Mucosa of rectum (tissue), 2 donors: ENCODE measurements around the gene ATP5F1C.
"Not testable (repeated sequence)": the region's sequence is repeated elsewhere in the genome, so short reads cannot be mapped to it uniquely, and the experiment has no call there.

Source experiments
- H3K27ac ChIP-seq, 2 donors: one replicate each; pipeline ENCODE4 v1.7.0; 2013; ENCODE audit warnings: inconsistent platforms in 2 of 2, low read depth in 2 of 2, low read length in 2 of 2
- H3K27me3 ChIP-seq, 2 donors: one replicate each; pipeline ENCODE4 v1.7.0; 2013; ENCODE audit warnings: low read length in 2 of 2; ENCODE audit not compliant: control insufficient read depth in 2 of 2, insufficient read depth in 2 of 2
- H3K36me3 ChIP-seq, 2 donors: one replicate each; pipeline ENCODE4 v1.7.0; 2013; ENCODE audit warnings: low read length in 2 of 2; ENCODE audit not compliant: control insufficient read depth in 2 of 2, insufficient read depth in 2 of 2
- H3K4me1 ChIP-seq, 2 donors: one replicate each; pipeline ENCODE4 v1.7.0; 2013; ENCODE audit warnings: low read length in 2 of 2, mild to moderate bottlenecking in 1 of 2; ENCODE audit not compliant: control insufficient read depth in 2 of 2, insufficient read depth in 2 of 2
- H3K4me3 ChIP-seq, 2 donors: one replicate each; pipeline ENCODE4 v1.7.0; 2013; ENCODE audit warnings: low read length in 2 of 2
- H3K9ac ChIP-seq, 2 donors: one replicate each; pipeline ENCODE4 v1.7.0; 2013; ENCODE audit warnings: low read length in 2 of 2, low read depth in 1 of 2, mild to moderate bottlenecking in 1 of 2
- H3K9me3 ChIP-seq, 2 donors: one replicate each; pipeline ENCODE4 v1.7.0; 2013; ENCODE audit warnings: low read length in 2 of 2; ENCODE audit not compliant: control insufficient read depth in 2 of 2
- donor health status: healthy.
- donor health status: Normal muscosa, but diverticular disease.

Gene ATP5F1C

DNA sequence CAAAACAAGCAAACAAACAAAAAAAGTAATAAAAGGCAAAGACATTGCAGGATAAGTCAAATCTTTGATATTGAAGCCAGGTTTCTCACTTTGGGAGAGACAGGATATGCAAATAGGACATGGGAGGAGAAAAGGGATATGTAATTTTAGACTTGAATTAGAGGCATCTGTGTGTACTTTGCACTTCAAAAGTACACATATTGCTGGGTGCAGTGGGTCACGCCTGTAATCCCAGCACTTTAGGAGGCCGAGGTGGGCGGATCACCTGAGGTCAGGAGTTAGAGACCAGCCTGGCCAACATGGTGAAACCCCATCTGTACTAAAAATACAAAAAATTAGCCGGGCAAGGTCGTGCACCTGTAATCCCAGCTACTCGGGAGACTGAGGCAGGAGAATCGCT lies 23.8 kb downstream of the ATP5F1C start:
- not testable (repeated sequence) for H3K4me3 ChIP-seq

GRCh38 chr10:7813481-7813880 lies 25.5 kb downstream of the ATP5F1C start:
- Histone ChIP-seq H3K9me3 (no peaks in the 10 kb centered on the region), H3K27me3 (no peaks in the 10 kb centered on the region), H3K36me3 (no peaks in the 10 kb centered on the region), H3K4me3 (no peak overlapping the region), H3K9ac (no peak overlapping the region), H3K4me1 (peaks cover 7 to 8% of the 10 kb centered on the region in 2 donors), H3K27ac (no peak overlapping the region)

More for the DNA sequence above, 23.8 kb downstream of the ATP5F1C start:
- not testable (repeated sequence) for H3K27ac ChIP-seq, H3K9me3 ChIP-seq, H3K9ac ChIP-seq, H3K4me1 ChIP-seq, H3K27me3 ChIP-seq
- peaks cover 12% of the 10 kb centered on the region in 2 donors for H3K36me3 ChIP-seq

GRCh38 chr10:7817576-7817975 lies 29.6 kb downstream of the ATP5F1C start:
- peak overlapping the region; percentile 47 to 71 for H3K9ac ChIP-seq
- H3K9me3 ChIP-seq, result no peaks in the 10 kb centered on the region
- no peaks in the 10 kb centered on the region for H3K27me3 ChIP-seq
- peaks cover 9 to 14% of the 10 kb centered on the region in 2 donors for H3K4me1 ChIP-seq
- H3K36me3 ChIP-seq, result peaks cover 0 to 2% of the 10 kb centered on the region in 2 donors
- H3K27ac ChIP-seq, result no peak overlapping the region
- H3K4me3 ChIP-seq, result peak overlapping the region; percentile 90 to 94

- peak overlapping the region; percentile 47 to 71 for H3K9ac ChIP-seq
- H3K27ac ChIP-seq, result peak overlapping the region in 1 of 2 donors; percentile 21
- peak overlapping the region; percentile 90 to 94 for H3K4me3 ChIP-seq
- H3K9me3 ChIP-seq, result no peaks in the 10 kb centered on the region
- no peaks in the 10 kb centered on the region for H3K27me3 ChIP-seq
- H3K36me3 ChIP-seq, result peaks cover 0 to 2% of the 10 kb centered on the region in 2 donors
- peaks cover 9 to 14% of the 10 kb centered on the region in 2 donors for H3K4me1 ChIP-seq
Measured at GRCh38 chr10:7817984-7818294, 30.0 kb downstream of the ATP5F1C start.

DNA sequence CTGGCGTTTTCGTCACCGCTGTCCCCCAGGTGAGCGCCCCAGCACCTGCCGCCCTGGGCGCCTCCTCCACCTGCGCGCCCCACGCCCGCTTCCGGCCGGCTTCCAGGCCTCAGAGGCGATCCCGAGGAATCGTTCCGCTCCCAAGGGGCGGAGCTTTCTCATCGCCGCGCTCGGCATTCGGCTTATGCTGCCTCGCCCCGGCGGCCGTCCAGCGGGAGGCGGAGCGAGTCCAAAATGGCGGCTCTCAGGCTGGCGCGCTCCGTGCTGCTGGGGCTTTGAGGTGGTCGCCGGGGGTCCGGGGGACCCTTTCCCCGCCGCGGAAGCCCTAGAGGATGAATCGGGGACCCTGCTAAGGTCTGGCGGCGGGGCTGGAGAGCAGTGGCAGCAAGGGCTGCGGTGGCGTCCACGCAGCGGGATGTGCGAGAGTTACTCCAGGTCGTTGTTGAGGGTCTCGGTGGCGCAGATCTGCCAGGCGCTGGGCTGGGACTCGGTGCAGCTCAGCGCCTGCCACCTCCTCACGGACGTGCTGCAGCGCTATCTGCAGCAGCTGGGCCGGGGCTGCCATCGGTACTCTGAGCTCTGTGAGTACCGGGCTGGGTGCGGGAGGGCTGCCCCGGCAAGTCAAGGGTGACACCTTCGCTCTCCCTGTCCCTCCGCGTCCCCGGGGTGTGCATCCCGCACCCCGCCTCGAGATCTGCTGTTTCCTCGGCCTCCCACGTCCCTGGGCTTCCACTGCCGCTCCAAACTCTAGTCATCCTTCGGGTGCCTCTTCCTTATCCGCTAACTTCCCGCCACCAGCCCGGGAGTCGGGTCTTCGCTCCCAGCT lies 30.5 kb downstream of the ATP5F1C start, which contains the start of gene TAF3:
Gene TAF3, plus strand, starts transcription at position 211 of the 826 bp plus-strand sequence. Its CDS starts 205 bp downstream, at position 416.
- H3K36me3 ChIP-seq, result peaks cover 0 to 2% of the 10 kb centered on the region in 2 donors
- no peaks in the 10 kb centered on the region for H3K27me3 ChIP-seq
- peak within 1 kb of the TSS; percentile 68 to 71 for H3K9ac ChIP-seq
- peaks cover 9 to 14% of the 10 kb centered on the region in 2 donors for H3K4me1 ChIP-seq
- H3K27ac ChIP-seq, result peak within 1 kb of the TSS in 1 of 2 donors; percentile 53
- no peaks in the 10 kb centered on the region for H3K9me3 ChIP-seq
- peak within 1 kb of the TSS; percentile 90 to 94 for H3K4me3 ChIP-seq

DNA sequence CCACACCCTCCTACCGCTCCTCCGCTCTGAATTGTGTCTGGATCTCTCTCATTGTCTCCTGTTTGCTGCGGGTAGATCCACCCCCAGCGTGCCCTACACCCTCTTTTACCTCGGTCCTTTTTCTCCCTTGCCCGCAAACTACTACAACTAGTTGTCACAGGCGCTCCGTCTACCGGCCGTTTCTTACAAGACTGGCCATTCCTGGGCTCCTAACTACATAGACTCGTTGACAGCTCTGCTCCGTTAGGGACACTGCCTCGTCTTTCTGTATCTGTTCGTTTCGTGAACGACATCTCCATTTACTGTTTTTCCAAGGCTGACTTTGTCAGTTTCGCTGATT lies 31.1 kb downstream of the ATP5F1C start:
- H3K27ac ChIP-seq, result no peak overlapping the region
- peak overlapping the region; percentile 68 to 71 for H3K9ac ChIP-seq
- peaks cover 9 to 14% of the 10 kb centered on the region in 2 donors for H3K4me1 ChIP-seq
- peak overlapping the region; percentile 90 to 94 for H3K4me3 ChIP-seq
- no peaks in the 10 kb centered on the region for H3K27me3 ChIP-seq
- H3K36me3 ChIP-seq, result peaks cover 0 to 3% of the 10 kb centered on the region in 2 donors
- H3K9me3 ChIP-seq, result no peaks in the 10 kb centered on the region

- Histone ChIP-seq H3K36me3 (peaks cover 15 to 23% of the 10 kb centered on the region in 2 donors), H3K4me3 (no peak overlapping the region), H3K27me3 (no peaks in the 10 kb centered on the region), H3K4me1 (peaks cover 7 to 8% of the 10 kb centered on the region in 2 donors), H3K9me3 (no peaks in the 10 kb centered on the region), H3K27ac (no peak overlapping the region), H3K9ac (no peak overlapping the region)
Measured at GRCh38 chr10:7824251-7824650, 36.3 kb downstream of the ATP5F1C start.

GRCh38 chr10:7826971-7827370 lies 39.0 kb downstream of the ATP5F1C start:
- H3K4me1 ChIP-seq, result no peaks in the 10 kb centered on the region
- no peak overlapping the region for H3K27ac ChIP-seq
- H3K9ac ChIP-seq, result no peak overlapping the region
- no peaks in the 10 kb centered on the region for H3K9me3 ChIP-seq
- H3K36me3 ChIP-seq, result peaks cover 15 to 21% of the 10 kb centered on the region in 2 donors
- no peaks in the 10 kb centered on the region for H3K27me3 ChIP-seq
- no peak overlapping the region for H3K4me3 ChIP-seq

- Histone ChIP-seq H3K27ac (no peak overlapping the region), H3K36me3 (peaks cover 13 to 18% of the 10 kb centered on the region in 2 donors)
Measured at GRCh38 chr10:7829289-7829834, 41.4 kb downstream of the ATP5F1C start.

GRCh38 chr10:7832060-7832459 lies 44.1 kb downstream of the ATP5F1C start:
- Histone ChIP-seq H3K9ac (no peak overlapping the region), H3K36me3 (peaks cover 2 to 8% of the 10 kb centered on the region in 2 donors), H3K4me1 (no peaks in the 10 kb centered on the region), H3K9me3 (no peaks in the 10 kb centered on the region), H3K4me3 (no peak overlapping the region), H3K27me3 (no peaks in the 10 kb centered on the region), H3K27ac (no peak overlapping the region)

More at GRCh38 chr10:7829289-7829834, 41.4 kb downstream of the ATP5F1C start:
- Histone ChIP-seq H3K4me1 (no peaks in the 10 kb centered on the region), H3K27me3 (no peaks in the 10 kb centered on the region), H3K9me3 (no peaks in the 10 kb centered on the region), H3K4me3 (no peak overlapping the region), H3K9ac (no peak overlapping the region)
